HCT116 (cell line): Measurements from ENCODE around the gene SCN4A. TPM values are rescaled to one million over a fixed set of nuclear protein-coding genes. Genes with fewer than 3 reads are reported as not detected.

Experiments
- ATAC-seq: fragments of 200-7000 bp; cut with Tn5 transposase; 2 replicates; pipeline ENCODE4 v1.9.1; 2020; ENCODE audit warnings: mild to moderate bottlenecking, moderate library complexity
- BruUV-seq: library from RNA; stranded (reverse); fragments of 400-500 nt; replicated peaks from 2 replicates; lab custom pipeline; 2021; lab: Mats Ljungman, UMichigan
- CTCF ChIA-PET: fragments of 300-600 bp; sonication (Branson Sonifier 250); formaldehyde crosslinking; loops from one replicate; lab custom pipeline; 2021; ENCODE audit warnings: antibody characterized with exemption; lab: Charles Lee
- POLR2A ChIA-PET: fragments of 300-600, 350-600 bp; sonication (Branson Sonifier 250); formaldehyde crosslinking; loops from one replicate; lab custom pipeline; 2021; ENCODE audit warnings: antibody characterized with exemption; lab: Charles Lee
- RAD21 ChIA-PET, 2 experiments: fragments of 300-600 bp; sonication (Branson Sonifier 250); formaldehyde crosslinking; loops; one replicate each; lab custom pipeline; 2023; ENCODE audit warnings: low total read pairs in 2 of 2; ENCODE audit not compliant: uncharacterized antibody in 2 of 2, unreplicated experiment in 2 of 2, low non-redundant PET in 1 of 2; lab: Charles Lee
- DNase-seq: peaks from one replicate; pipeline ENCODE4 v3.0.0-alpha.2; 2010; ENCODE audit warnings: low read depth, low spot score
- H2AFZ ChIP-seq: fragments of 200-600 bp; shearing (Covaris generic), sonication (generic); 2 replicates; pipeline ENCODE4 v1.6.1; 2017; ENCODE audit warnings: low read depth, mixed run types, mixed read lengths, antibody characterized with exemption, low read length; ENCODE audit not compliant: poor library complexity, severe bottlenecking
- H3K27ac ChIP-seq: 2 replicates; pipeline ENCODE4 v1.5.1; 2012; ENCODE audit warnings: low read depth, low read length
- H3K27me3 ChIP-seq: fragments of 200-600 bp; sonication (generic); 2 replicates; pipeline ENCODE4 v1.6.1; 2016; ENCODE audit warnings: mixed run types, low read length, mixed read lengths; ENCODE audit not compliant: insufficient read depth
- H3K36me3 ChIP-seq, 2 experiments: fragments of 200-500 bp in 1 of 2; fragments of 200-600 bp in 1 of 2; sonication (Bioruptor generic) in 1 of 2; sonication (generic) in 1 of 2; 2 replicates each; pipeline versions ENCODE4 v1.5.1 to v1.6.1; 2014 to 2016; ENCODE audit warnings: low read length in 2 of 2, inconsistent platforms in 1 of 2, mixed read lengths in 1 of 2, mixed run types in 1 of 2; ENCODE audit not compliant: insufficient read depth in 2 of 2, control insufficient read depth in 1 of 2
- H3K4me1 ChIP-seq, 2 experiments: fragments of 200-600 bp in 1 of 2; sonication (generic) in 1 of 2; 2 replicates each; pipeline versions ENCODE4 v1.5.1 to v1.6.1; 2012 to 2017; ENCODE audit warnings: low read length in 2 of 2, inconsistent platforms in 1 of 2, mild to moderate bottlenecking in 1 of 2, mixed read lengths in 1 of 2, mixed run types in 1 of 2, moderate library complexity in 1 of 2; ENCODE audit not compliant: insufficient read depth in 2 of 2, control insufficient read depth in 1 of 2
- H3K4me2 ChIP-seq: fragments of 200-600 bp; sonication (generic); 2 replicates; pipeline ENCODE4 v1.6.1; 2017; ENCODE audit warnings: mixed run types, low read length, mixed read lengths
- H3K4me3 ChIP-seq, 2 experiments: fragments of 200-600 bp in 1 of 2; sonication (generic) in 1 of 2; replicated peaks in 1 of 2; 2 replicates each; pipeline ENCODE4 v1.5.1; 2011 to 2016; ENCODE audit warnings: low read length in 2 of 2, control low read depth in 1 of 2, low read depth in 1 of 2, mild to moderate bottlenecking in 1 of 2, mixed read lengths in 1 of 2, mixed run types in 1 of 2
- H3K79me2 ChIP-seq: fragments of 200-600 bp; sonication (generic); 2 replicates; pipeline ENCODE4 v1.6.1; 2017; ENCODE audit warnings: mild to moderate bottlenecking, mixed run types, low read length, moderate library complexity, mixed read lengths; ENCODE audit not compliant: insufficient read depth
- H3K9ac ChIP-seq: fragments of 200-600 bp; sonication (generic); 2 replicates; pipeline ENCODE4 v1.6.1; 2016; ENCODE audit warnings: low read length, mixed read lengths
- H3K9me2 ChIP-seq: fragments of 200-600 bp; sonication (generic), shearing (Covaris generic); 2 replicates; pipeline ENCODE4 v1.6.1; 2017; ENCODE audit warnings: mixed run types, mild to moderate bottlenecking, moderate library complexity; ENCODE audit not compliant: insufficient read depth
- H3K9me3 ChIP-seq, 2 experiments: fragments of 200-500 bp in 1 of 2; fragments of 200-600 bp in 1 of 2; sonication (Bioruptor generic) in 1 of 2; sonication (generic) in 1 of 2; 2 replicates each; pipeline ENCODE4 v1.6.1; 2014 to 2017; ENCODE audit warnings: low read length in 2 of 2, mixed read lengths in 2 of 2, inconsistent platforms in 1 of 2, low read depth in 1 of 2, mild to moderate bottlenecking in 1 of 2, mixed run types in 1 of 2, moderate library complexity in 1 of 2; ENCODE audit not compliant: control insufficient read depth in 1 of 2, insufficient read depth in 1 of 2
- H4K20me1 ChIP-seq: fragments of 200-600 bp; sonication (generic), shearing (Covaris generic); 2 replicates; pipeline ENCODE4 v1.6.1; 2017; ENCODE audit warnings: mixed run types, mild to moderate bottlenecking, moderate library complexity; ENCODE audit not compliant: insufficient read depth
- ATF3 ChIP-seq: IDR thresholded peaks from 2 replicates; pipeline ENCODE4 v1.6.1; 2012
- CBX3 ChIP-seq: IDR thresholded peaks from 2 replicates; pipeline ENCODE4 v1.6.1; 2012; ENCODE audit warnings: low read depth
- CEBPB ChIP-seq: IDR thresholded peaks from 2 replicates; pipeline ENCODE4 v1.6.1; 2012; ENCODE audit warnings: low read depth
- ELF1 ChIP-seq: IDR thresholded peaks from 2 replicates; pipeline ENCODE4 v1.6.1; 2012; ENCODE audit warnings: low read depth, borderline replicate concordance
- POLR2A ChIP-seq: IDR thresholded peaks from 2 replicates; pipeline ENCODE4 v1.7.0; 2011; ENCODE audit warnings: borderline replicate concordance; ENCODE audit not compliant: insufficient read depth, insufficient read length; ENCODE audit errors: extremely low read depth
- POLR2AphosphoS5 ChIP-seq: IDR thresholded peaks from 2 replicates; pipeline ENCODE4 v1.6.1; 2011; ENCODE audit warnings: mild to moderate bottlenecking, low read depth, low read length, moderate library complexity
- REST ChIP-seq: IDR thresholded peaks from 2 replicates; pipeline ENCODE4 v1.6.1; 2012; ENCODE audit warnings: low read depth
- SIN3A ChIP-seq: IDR thresholded peaks from 2 replicates; pipeline ENCODE4 v1.6.1; 2012; ENCODE audit warnings: low read depth
- YY1 ChIP-seq: IDR thresholded peaks from 2 replicates; pipeline ENCODE4 v1.6.1; 2011; ENCODE audit warnings: low read length, low read depth, moderate library complexity, mild to moderate bottlenecking; ENCODE audit not compliant: insufficient replicate concordance; ENCODE audit errors: extremely low read depth
- intact Hi-C: fragments of 100-400 bp; cut with micrococcal nuclease; formaldehyde crosslinking; loops from 2 replicates; pipeline ENCODE4 v1.10.0; 2022
- total RNA-seq: library from RNA; stranded (reverse); gene quantifications from one replicate; pipeline ENCODE4 v1.2.1, GENCODE V29; 2021; ENCODE audit not compliant: unreplicated experiment

SCN4A gene
- total RNA-seq, 1 experiment from 2014 or later, result 2.7 TPM

- H3K9me3 ChIP-seq, result no peaks in the 10 kb centered on the region
- CTCF ChIA-PET, result interaction anchor here (1.5 to 2.9 kb wide), 4 partner anchors 12 to 44 kb away, joined by 3 to 69 read pairs (median 20); partner anchors contain the start of gene GH1
- RAD21 ChIA-PET, result interaction anchor here in 1 of 2 experiments (2.2 kb wide), 1 partner anchor 26 kb away, joined by 20 read pairs; the partner anchor contains the start of gene GH1
- H3K36me3 ChIP-seq, result no peaks in the 10 kb centered on the region
- no peak overlapping the region for H3K4me3 ChIP-seq
- no TSS peak for BruUV-seq
- H3K9me2 ChIP-seq, result no peaks in the 10 kb centered on the region
- peaks cover 0 to 4% of the 10 kb centered on the region in 2 experiments; a peak in 1 of 4 replicates for H3K4me1 ChIP-seq
- no peak overlapping the region for H3K9ac ChIP-seq
- no peak overlapping the region for H3K4me2 ChIP-seq
- H3K79me2 ChIP-seq, result no peaks in the 10 kb centered on the region
- no peak for TF ChIP-seq POLR2A
- no peak for TF ChIP-seq SIN3A
- no peak for TF ChIP-seq CBX3
- TF ChIP-seq YY1, result no peak
- no peak for TF ChIP-seq POLR2AphosphoS5
- no peak for TF ChIP-seq ATF3
- no peak for TF ChIP-seq CEBPB
- TF ChIP-seq REST, result no peak
- TF ChIP-seq ELF1, result no peak
- POLR2A ChIA-PET, result no interaction called here
- ATAC-seq (no peak), DNase-seq (no peak)
- H4K20me1 ChIP-seq, result no peaks in the 10 kb centered on the region
- H2AFZ ChIP-seq, result no peak overlapping the region
- H3K27me3 ChIP-seq, result no peaks in the 10 kb centered on the region
- intact Hi-C loops, result no loop called here
- H3K27ac ChIP-seq, result no peak overlapping the region
Observed at GRCh38 chr17:63944736-63945499, 27.8 kb downstream of the SCN4A start.
